ENCODE data around the gene TREML1.
A peak's percentile ranks its signal among the peaks of the same experiment; 100 is the strongest.
"Not testable (repeated sequence)": the region's sequence is repeated elsewhere in the genome, so short reads cannot be mapped to it uniquely, and the experiment has no call there.

TREML1 gene

GRCh38 chr6:41153992-41154625 lies at the start of gene TREML1:
Gene TREML1 (minus strand): TSS chr6:41154347. CDS start chr6:41154288, 59 bp downstream.
- peak; percentile 27 for DNase-seq (ENCODE audit: low read depth, low spot score)

GRCh38 chr6:41201764-41202173 lies 47.6 kb upstream of the TREML1 start:
- DNase-seq (ENCODE audit: low read depth, low spot score): no peak

GRCh38 chr6:41200901-41201763 lies 47.0 kb upstream of the TREML1 start, which contains the start of gene TREML2:
Gene TREML2 (minus strand): TSS chr6:41201149. CDS start chr6:41201008, 141 bp downstream.
- DNase-seq (ENCODE audit: low read depth, low spot score): no peak

GRCh38 chr6:41200296-41200900 lies 46.3 kb upstream of the TREML1 start:
- peak; percentile 21 for DNase-seq (ENCODE audit: low read depth, low spot score)

- DNase-seq (ENCODE audit: low read depth, low spot score): no peak
These were observed 45.6 kb upstream of the TREML1 start for GRCh38 chr6:41199552-41200246.

- no peak for DNase-seq (ENCODE audit: low read depth, low spot score)
These were observed 43.1 kb upstream of the TREML1 start for GRCh38 chr6:41197234-41197633.

- DNase-seq (ENCODE audit: low read depth, low spot score): no peak
These were observed 40.2 kb upstream of the TREML1 start for GRCh38 chr6:41194386-41194785.

GRCh38 chr6:41193884-41194283 lies 39.7 kb upstream of the TREML1 start:
- DNase-seq (ENCODE audit: low read depth, low spot score): no peak

- no peak for DNase-seq (ENCODE audit: low read depth, low spot score)
These were observed 39.1 kb upstream of the TREML1 start for GRCh38 chr6:41193171-41193734.

GRCh38 chr6:41191569-41191968 lies 37.4 kb upstream of the TREML1 start:
- DNase-seq (ENCODE audit: low read depth, low spot score): peak; percentile 83

GRCh38 chr6:41190791-41191190 lies 36.6 kb upstream of the TREML1 start:
- no peak for DNase-seq (ENCODE audit: low read depth, low spot score)

GRCh38 chr6:41189967-41190366 lies 35.8 kb upstream of the TREML1 start:
- DNase-seq (ENCODE audit: low read depth, low spot score): no peak

GRCh38 chr6:41189046-41189445 lies 34.9 kb upstream of the TREML1 start:
- DNase-seq (ENCODE audit: low read depth, low spot score): not testable (repeated sequence)

GRCh38 chr6:41187924-41188886 lies 34.1 kb upstream of the TREML1 start:
- DNase-seq (ENCODE audit: low read depth, low spot score): no peak

- no peak for DNase-seq (ENCODE audit: low read depth, low spot score)
These were observed 31.9 kb upstream of the TREML1 start for GRCh38 chr6:41186031-41186562.

- DNase-seq (ENCODE audit: low read depth, low spot score): no peak
These were observed 30.6 kb upstream of the TREML1 start for GRCh38 chr6:41184761-41185160.

GRCh38 chr6:41182069-41183034 lies 28.2 kb upstream of the TREML1 start:
- peak; percentile 54 for DNase-seq (ENCODE audit: low read depth, low spot score)

- DNase-seq (ENCODE audit: low read depth, low spot score): no peak
These were observed 27.4 kb upstream of the TREML1 start for GRCh38 chr6:41181566-41181965.

GRCh38 chr6:41179163-41179562 lies 25.0 kb upstream of the TREML1 start:
- DNase-seq (ENCODE audit: low read depth, low spot score): no peak

All from ELF-1 (cell line).